Measurements from ENCODE around the gene PDE8B.

Gene PDE8B

DNA sequence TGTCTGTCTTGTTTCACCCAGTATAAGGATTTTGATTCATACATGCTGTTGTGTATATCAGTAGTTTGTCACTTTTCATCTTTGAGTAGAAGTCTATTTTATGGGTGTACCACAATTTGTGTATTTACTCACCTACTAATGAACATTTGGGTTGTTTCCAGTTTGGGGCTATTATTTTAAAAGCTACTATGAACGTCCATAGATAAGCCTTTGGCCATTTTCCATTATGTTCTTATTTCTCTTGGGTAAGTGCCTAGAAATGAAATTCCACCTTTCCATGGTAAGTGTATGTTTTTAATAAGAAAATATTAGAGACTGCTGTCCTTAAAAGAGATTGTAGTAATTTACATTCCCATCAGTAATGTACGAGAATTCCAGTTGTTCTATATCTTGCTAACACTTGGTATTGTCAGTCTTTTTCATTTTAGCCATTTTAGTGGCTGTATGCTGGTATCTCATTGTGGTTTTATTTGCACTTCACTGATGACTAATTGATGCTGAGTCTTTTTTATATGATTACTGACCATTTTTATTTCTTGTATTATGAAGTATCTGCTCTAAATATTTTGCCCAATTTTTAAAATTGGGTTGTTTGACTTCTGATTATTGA, 17.9 kb upstream of the PDE8B start:
- DNase-seq, result no peak

GRCh38 chr5:77194762-77195161, 15.7 kb upstream of the PDE8B start:
- no peak for DNase-seq

DNA sequence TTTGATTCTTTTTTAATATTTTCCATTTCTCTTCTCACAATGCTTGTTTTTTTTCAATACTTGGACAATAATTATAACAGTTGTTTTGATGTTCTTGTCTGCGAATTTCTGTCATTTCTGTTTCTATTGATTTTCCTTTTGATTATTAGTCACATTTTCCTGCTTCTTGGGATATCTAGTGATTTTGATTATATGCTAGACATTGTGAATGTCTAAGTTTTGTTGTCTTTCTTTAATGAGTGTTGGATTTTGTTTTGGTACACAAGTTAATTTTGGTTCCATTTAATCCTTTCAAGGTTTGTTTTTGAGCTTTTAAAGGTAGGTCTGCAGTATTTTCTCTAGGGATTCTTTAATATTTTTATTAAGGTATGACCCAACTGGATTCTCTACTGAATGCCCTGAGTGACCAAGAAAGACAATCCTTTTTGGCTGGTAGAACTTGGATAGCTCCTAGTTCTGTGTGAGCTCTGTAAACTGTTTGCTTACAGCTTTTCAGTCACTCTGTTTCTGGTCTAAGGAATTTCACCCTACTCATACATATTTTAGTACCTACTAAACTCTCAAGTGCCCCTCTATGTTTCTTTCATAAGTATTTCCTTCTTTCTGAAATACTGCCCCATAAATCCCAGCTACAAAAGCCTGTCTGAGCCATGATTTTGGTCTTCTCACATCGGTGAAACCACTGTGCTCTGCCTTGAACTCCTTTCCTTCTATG, 12.5 kb upstream of the PDE8B start:
- no peak for DNase-seq

DNA sequence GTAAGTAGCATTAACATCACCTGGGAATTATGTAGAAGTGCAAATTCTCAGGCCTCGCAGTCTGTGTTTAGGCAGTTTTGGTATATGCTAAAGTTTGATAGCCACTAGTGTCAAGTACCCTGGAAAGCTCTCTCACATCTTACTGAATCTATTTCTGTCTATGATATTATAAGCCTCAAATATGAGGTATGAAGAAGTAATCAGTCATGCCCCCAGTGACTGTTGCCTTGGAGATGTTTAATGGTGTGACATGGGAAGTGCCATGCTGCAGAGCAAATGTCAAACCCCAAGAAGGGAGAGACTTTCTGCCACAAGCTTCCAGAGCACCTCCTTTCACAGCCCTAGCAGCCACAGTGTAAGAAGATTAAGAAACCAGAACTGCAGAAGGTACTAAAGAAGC, 9.8 kb upstream of the PDE8B start:
- no peak for DNase-seq

- DNase-seq, result no peak
These were observed 8.3 kb upstream of the PDE8B start for GRCh38 chr5:77202145-77202544.

GRCh38 chr5:77204967-77205366, 5.5 kb upstream of the PDE8B start:
- no peak for DNase-seq

DNA sequence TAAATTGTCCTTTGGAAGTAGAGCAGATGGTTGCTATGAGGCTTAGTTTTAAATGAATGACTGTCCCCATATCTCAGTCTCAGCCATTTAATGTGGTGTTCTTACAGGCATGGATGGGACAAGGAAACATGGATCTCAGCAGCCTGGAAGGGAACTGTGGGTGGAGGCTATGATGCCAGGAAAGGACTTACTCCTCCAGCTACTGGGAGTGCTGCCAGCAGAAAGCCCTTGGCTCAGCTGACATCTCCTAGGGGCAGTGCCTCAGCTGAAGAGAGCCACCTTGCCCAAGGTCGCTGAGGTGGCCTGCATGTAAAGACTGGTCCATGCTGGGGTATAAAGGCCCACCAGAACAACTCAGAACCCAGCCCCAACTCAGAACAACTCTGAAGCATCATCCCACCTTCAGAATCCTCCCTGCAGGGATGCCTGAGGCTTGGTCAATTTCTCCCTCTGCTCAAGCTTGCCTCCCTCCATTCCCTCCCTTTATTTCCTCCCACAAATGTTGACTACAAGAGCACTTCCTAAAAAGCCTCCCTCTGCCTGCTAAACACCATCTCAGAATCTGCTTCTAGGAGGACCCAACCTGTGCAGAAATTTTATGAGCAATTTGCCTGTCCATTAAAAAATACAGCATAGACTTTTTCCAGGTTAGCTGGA, 1.8 kb upstream of the PDE8B start:
- DNase-seq, result no peak

DNA sequence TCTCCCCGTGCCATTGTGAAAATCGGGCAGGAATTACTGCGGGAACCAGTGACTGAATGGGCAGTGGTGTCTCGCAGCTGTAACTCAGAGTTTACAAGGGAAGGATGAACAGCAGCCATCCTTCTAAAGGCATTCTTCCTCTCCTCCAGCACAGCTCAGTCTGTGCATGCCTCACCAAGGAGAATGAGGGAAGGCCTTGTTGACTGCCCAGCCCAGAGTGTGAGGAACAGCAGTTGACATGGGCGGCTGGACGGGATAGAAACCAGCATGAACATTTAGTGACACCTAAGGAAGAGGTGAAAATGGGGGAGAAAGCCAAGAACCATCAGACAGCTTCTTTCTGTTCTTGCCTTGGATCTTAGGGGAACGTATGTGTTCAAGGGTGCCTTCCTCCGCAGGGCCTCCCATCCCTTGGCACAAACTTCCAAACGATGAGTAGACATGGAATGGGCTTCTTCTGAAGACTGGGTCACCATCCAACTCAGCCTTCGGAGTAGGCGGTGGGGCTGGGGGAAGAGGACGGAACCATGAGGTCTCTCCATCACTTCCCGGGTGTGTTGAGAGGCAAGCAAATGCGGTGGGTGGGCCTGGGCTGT, 887 bp upstream of the PDE8B start:
- DNase-seq, result no peak

GRCh38 chr5:77210964-77211690, 647 bp downstream of the PDE8B start:
- no peak for DNase-seq

GRCh38 chr5:77211691-77212047, 1.2 kb downstream of the PDE8B start:
- no peak for DNase-seq

GRCh38 chr5:77213601-77214000, 3.1 kb downstream of the PDE8B start:
- no peak for DNase-seq

DNA sequence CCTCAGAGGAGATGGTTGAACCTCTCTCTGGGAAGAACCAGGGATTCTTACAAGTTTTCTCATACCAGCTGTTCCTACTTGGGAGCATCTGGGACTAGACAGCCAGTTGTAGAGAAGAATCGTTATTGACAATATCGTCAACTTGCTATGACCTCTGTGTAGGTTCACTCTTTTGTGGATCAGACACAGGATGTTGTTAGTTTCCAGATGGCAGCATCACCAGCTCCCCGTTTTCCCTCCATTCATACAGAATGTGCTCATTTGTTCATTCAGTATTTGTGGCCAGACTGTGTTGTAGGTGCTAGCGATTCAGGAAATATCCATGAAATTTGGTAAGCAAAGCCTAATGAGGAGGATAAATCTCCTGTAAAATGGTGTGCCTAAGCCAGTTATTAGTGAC, 3.7 kb downstream of the PDE8B start:
- DNase-seq, result no peak

- no peak for DNase-seq
These were observed 7.8 kb downstream of the PDE8B start for GRCh38 chr5:77218263-77218662.

DNA sequence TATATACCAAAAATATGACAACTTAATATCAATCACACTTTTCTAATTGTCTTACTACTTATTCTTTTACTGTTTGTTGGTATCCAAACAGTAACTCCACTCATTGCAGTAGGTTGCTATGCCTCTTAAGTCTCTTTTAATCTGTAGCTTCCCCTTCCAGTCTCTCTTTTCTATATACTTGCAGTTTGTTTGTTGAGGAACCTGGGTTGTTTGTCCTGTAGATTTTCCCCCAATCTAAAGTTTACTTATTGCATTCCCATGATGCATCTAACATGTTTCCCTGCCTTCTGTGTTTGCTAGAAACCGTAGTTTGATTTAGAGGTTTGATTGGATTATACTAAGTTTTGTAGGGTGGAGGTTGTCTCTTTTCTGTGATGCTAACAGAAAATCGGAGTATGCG, 10.6 kb downstream of the PDE8B start:
- no peak for DNase-seq

DNA sequence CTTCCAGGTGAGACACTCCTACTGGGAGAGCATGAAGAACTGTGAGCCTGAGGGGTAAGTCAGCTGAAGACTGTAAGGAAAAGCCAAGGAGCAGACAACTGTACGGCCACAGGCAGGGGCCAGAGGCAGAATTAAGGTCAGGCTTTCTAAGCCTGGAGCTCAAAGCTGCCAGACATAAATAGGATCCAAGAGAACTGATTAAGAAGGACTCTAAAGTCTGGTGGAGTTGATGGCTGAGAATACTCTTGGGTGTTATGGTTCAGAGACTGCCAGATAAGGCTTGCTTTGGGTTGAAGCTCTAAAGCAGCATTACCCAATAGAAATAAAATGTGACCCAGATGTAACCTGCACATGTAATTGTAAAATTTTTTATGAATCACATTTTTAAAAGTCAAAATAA, 12.2 kb downstream of the PDE8B start:
- no peak for DNase-seq

GRCh38 chr5:77223653-77224052, 13.2 kb downstream of the PDE8B start:
- DNase-seq, result no peak

DNA sequence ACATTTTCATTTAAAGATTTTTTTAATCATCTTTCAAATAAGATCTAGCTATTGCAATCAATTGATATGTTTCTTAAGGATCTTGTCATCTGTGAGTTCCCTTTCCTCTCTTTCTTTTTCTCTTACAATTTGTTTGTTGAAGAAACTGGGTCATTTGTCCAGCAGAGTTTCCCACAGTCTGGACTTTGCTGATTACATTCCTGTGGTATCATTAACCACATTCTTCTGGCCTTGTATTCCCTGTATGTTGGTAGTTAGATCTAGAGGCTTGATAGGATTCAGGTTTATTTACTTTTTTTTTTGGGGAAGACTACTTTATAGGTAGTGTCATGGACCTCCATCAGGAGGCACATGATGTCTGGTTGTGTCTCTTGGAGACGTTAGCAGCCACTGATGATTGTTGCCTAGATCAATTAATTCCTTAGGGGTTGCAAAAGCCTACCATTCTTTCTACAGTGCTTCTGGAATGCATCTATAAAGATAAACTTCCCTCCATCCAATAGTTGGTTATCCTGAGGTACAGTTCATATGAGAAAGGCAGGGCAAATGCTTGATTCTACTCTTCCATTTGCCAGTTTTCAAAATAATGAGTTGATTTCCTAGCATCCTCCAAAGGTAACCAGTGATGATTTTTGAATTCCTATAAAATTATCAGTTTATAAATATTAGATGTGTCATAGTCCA, 14.3 kb downstream of the PDE8B start:
- no peak for DNase-seq

DNA sequence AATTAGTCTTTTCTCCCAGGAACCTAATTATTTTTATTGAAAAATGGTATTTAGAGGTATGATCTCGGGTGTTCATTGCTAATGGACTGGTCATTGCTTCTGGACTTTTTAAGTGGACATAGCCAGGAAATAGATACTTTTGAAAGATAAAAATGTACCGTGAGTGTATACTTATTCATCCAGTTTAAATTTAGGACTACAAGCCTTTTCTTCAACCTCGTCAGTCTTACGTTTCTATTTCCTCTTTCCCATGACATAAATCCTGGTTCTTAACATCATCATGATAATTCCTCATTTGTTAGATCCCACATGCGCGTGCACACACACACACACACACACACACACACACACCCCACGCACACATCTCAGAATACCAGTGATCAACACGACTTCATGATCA, 15.1 kb downstream of the PDE8B start:
- no peak for DNase-seq

DNA sequence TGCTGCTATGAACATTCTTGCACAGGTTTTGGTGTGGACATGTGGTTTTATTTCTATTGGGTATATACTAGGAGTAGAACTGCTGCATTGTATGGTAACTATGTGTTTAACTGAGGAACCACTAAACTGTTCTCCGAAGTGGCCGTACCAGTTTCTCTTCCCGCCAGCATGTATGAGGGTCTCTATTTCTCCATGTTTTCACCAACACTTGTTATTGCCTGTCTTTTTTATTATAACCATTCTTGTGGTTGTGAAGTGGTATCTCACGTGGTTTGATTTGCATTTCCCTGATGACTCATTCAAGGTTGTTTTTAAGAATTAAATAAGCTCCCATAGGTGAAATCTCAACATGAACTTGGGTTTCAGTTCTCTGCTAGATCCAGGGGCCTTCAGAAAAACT, 19.4 kb downstream of the PDE8B start:
- no peak for DNase-seq

- DNase-seq, result no peak
These were observed 20.4 kb downstream of the PDE8B start for GRCh38 chr5:77230727-77231470.

DNA sequence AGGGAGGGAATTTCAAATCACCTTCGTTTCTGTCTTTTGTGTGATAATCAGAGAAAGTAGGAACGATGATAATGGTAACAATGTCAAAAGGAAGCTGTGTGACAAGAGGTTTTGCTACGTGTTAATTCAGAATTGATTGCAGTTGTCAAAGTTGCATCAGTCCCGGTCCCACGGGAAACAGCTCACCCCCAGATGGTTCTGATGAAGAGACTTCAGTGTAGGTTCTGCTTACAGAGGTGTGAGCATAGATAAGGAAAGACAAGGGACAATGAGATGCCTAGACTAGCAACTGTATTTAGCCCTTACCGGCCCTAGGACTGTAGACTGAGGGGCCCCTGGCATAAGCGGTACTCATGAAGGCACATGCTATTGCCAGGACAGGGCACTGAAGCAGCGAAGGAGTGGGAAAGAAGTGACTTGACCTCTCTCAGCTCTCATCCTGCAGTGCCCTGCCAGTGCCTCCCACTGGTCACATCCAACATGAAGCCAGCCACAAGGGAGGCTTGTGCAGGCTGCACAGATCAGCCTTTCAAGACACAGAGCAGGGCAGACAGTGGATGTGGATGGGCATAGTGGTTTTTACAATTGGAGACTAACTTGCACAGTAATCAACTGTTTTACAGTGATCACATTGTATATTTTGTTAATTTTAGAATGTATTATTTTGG, 21.1 kb downstream of the PDE8B start:
- DNase-seq, result no peak
